GM18508 (cell line): ENCODE results near the gene MSH5.
"Not testable (repeated sequence)": the region's sequence is repeated elsewhere in the genome, so short reads cannot be mapped to it uniquely, and the experiment has no call there.

ENCODE experiments used
- ATAC-seq: cut with Tn5 transposase; IDR thresholded peaks from one replicate; pipeline ENCODE4 v1.9.1; 2021; ENCODE audit warnings: moderate number of reproducible peaks; ENCODE audit not compliant: insufficient read depth, unreplicated experiment

Gene MSH5

GRCh38 chr6:31776485-31776988, 36.7 kb downstream of the MSH5 start:
- no peak for ATAC-seq

DNA sequence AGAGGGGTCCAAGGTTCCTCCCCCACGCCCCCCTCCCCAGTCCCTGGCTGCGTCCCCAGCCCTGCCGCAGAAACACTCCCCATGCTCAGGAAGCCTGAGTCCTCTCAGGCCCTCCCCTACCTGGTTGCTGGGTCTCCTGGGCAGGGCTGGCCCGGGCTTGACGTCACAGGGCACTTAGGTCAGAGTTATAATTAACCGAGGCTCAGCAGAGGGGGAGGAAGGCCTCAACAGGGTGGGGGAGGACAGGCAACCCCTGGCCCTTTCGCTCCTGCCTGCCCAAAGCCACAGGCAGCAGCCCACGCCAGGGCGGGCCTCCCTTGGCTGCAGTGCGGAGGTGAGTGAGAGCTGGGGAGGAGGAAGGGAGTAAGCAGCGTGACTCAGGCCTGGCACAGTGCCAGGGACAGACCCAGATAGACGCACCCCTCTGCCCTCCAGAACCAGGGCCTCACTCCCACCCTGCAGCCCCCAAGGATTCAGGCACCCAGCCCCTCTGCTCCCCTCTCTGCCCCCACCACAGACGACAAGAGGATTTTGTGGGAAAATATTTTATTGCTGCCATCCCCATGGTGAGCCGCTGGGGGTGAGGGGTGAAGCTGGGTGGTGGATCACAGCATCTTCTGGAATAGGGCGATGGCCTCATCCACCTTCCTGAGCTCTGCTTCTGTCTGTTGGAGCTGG, 37.3 kb downstream of the MSH5 start, which contains the start of gene VWA7:
VWA7 (minus strand) TSS at position 340 of the 678 bp plus-strand sequence. CDS start 549 bp downstream, outside the sequence.
- no peak for ATAC-seq

GRCh38 chr6:31777667-31778050, 37.9 kb downstream of the MSH5 start:
- no peak for ATAC-seq

DNA sequence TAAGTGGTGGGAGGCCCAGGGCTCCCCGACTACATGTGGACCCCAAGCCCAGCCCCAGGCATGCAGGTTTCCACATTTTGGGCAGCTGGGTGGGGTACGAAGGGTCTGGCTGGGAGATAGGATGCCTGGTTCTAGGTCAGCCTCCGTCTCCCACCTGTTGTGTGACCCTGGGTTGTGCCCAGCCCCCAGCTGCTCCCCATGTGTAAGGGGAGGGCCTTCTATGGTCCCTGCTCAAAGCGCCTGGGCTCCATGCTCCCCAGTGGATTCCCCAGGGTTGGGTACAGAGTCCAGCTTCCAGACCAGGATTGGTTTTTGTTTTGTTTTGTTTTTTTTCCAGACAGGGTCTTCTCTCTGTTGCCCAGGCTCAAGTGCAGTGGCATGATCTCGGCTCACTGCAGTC, 38.4 kb downstream of the MSH5 start:
- no peak for ATAC-seq

DNA sequence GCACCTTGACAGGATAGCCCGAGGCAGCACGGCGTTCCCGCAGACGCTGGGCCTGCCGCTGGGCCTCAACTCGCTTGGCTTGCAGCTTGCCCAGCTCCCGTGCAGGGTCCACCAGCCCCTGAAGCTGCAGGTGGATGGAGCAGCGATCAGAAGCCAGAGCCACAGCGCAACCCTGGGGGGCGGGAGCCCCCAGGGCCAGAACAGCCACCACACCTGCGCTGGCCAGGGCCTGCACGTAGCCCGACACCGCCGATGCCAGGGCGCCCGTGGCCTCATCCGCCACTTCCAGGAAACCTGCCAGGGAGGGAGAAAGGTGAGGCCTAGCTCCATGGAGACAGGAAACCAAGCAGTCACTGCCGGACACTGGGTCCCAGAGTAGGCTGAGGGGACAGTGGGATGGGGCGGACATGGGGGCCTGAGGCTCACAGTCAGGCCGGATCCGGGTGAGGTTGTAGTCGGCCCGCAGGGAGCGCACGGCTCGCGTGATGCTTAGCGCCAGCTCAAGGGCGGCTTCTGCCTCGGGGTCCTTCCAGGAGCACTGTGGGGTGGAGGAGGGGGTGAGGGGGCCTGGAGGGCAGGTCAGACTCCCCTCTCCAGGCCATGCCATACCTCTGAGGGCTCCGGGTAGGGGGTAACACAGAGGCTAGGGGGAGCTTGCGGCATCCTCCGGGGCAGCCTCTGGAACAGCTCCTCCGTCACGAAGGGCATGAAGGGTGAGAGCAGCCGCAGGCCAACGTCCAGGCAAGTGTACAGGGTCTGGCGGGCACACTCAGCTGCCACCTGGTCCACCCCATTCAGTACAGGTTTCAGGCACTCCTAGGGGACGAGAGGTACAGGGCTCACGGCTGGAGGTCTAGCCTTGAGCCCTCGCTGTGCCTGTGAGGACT, 39.4 kb downstream of the MSH5 start:
- ATAC-seq: no peak

GRCh38 chr6:31779908-31780307, 40.1 kb downstream of the MSH5 start:
- no peak for ATAC-seq

- ATAC-seq: no peak
Measured at GRCh38 chr6:31780507-31781243, 40.9 kb downstream of the MSH5 start.

DNA sequence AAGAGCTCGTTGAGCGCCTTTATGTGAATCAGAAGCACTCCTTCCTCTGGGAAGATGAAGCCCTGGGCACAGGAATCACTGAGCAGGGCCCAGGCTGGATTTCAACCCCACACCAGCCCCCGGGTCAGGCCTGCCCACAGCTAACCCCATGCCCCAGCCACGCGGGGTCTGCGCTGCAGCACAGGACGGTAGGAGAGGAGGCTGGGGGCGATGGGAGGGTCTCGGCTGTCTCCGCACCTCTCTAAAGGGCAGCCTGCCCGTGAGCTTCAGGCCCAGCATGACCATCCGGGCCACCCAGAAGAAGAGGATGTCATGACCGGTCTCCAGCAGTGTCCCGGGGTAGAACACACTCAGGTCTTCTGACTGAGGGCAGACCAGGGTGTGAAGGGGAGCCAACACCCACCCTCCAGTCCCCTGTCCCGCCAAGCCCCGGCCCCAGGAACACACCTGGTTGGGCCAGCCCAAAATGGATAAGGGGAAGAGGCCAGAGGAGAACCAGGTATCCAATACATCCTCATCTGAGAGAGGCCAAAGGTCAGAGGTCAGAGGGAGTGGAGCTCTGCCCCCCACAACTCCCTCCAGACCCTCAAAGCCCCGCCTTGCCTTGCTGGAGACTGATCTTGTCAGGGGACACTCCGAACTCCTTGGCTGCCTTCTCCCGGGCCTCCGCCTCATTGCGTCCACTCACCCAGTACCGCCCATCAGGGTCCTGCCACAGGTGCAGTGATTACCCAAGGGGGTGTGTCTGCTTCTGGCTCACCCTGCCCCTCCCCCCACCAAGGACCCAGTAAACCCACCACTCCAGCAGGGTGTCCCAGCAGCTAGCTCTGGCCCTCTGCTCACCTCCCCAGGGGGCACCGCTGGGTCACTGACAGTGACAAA, 41.7 kb downstream of the MSH5 start:
- ATAC-seq: no peak

- no peak for ATAC-seq
Measured at GRCh38 chr6:31782126-31782855, 42.5 kb downstream of the MSH5 start.

GRCh38 chr6:31784098-31784925, 44.5 kb downstream of the MSH5 start:
- no peak for ATAC-seq

GRCh38 chr6:31785475-31785874, 45.7 kb downstream of the MSH5 start:
- no peak for ATAC-seq

DNA sequence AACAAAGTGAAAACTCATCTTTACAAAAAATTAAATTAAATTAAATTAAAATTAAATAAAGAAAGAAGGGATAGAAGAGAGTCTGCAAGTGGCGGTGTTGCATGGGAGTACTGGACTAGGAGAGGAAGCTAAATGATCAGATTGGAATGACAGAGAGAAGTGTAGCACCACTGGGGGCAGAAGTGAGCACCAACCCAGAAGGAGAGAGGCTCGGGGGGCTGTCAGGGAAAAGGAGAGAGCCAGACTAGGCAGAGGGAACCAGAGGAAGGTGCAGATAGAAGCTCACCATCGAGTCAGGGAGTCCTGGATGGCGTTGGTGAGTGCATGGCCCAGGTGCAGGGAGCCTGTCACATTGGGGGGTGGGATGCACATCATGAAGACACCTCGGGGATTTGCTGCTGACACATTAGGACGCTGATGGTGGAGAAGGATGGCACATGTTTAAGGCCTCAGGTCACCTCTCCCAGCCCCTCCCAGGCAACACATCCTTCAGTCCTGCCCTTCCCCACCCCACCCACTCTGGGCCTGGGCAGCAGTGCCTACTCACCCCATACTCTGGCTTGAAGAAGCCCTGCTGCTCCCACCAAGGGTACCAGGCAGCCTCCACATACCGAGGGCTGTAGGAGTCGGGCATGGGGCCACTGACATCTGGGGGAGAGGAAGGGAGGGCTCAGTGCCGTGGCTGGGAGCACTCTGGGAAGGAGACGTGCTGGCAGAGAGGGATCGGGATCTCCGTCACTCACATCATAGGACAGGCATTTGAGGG, 51.7 kb downstream of the MSH5 start:
- no peak for ATAC-seq

DNA sequence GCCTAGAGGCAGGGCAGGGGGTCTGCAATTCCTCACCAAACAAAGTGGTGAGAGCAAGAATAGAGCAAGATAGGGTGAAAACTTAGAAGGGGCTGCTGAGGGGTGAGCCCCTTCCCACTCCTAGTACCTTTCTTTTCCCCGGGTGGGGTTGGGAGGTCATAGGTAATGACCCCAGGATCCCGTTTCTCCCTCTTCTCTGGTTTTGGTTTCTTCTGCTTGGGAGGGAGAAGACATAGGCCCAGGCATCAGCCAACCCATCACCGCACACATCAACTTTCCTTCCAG, 52.2 kb downstream of the MSH5 start:
- ATAC-seq: no peak

DNA sequence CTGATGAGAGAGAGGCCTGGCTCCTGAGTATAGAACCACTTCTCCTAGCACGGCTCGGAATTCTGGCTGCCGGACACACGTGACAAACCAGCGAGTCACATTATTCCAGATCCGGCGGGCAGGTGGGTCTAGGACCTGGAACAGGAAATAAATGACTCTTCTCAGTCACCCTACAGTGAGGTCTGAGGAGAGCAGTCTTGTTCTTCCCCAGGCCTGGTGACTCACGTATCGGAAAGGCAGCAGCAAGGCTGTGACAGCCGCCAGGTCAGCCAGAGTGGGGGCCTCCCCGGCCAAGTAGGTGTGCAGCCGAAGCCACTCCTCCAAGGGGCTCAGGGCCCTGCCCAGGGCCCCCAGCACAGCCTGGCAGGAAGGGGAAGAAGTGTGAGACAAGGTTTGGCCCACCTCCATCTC, 53.0 kb downstream of the MSH5 start:
- no peak for ATAC-seq

DNA sequence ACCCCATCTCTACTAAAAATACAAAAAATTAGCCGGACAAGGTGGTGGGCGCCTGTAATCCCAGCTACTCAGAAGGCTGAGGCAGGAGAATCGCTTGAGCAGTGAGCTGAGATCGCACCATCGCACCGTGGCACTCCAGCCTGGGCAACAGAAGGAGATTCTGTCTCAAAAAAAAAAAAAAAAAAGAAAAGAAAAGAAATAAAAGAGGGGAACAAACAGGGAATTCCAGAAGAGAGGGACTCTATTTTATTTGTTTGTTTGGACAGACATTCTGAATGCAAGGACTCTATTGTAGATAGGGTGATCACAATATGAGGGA, 54.1 kb downstream of the MSH5 start:
- not testable (repeated sequence) for ATAC-seq

- ATAC-seq: no peak
Measured at GRCh38 chr6:31794294-31794865, 54.6 kb downstream of the MSH5 start.

DNA sequence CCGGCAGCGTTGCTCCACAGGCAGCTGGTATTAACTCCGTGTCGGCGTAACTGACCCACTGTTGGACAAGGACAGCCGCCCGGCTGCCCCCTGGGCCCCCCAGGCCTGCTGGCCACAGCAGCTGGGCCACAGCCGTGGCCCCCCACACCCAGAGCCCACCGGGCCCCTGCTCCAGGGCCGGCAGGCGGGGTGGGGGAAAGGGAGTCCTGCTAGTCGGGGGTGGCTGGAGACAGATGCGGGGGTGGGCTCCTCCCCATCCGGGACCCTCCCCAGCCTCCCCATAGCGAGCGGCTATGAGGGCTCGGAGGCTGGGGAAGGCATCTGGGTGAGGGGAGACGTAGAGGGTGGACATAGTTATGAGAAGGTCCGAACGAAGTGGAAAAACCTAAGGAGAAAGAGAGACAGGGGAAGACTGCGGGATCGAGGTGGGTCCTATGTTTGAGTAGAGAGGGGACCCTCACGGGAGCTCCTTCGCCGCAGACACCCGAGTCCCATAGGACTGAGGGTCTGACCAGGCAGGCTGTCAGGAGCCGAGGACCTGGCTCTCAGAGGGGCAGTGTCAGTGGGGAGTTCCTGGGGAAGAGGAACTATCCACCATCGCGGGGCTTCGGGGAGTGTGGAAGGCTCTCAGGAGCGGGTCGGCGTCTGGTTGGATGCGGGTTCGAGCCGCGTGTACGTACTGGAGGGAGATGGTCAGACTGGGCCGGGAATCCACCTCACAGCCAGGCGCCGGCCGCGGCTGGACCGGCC, 55.2 kb downstream of the MSH5 start:
- ATAC-seq: no peak
